GM23248 (cell line): ENCODE measurements around the gene SOWAHB.

ENCODE experiments used
- EZH2 ChIP-seq: fragments of 200-600 bp; sonication (generic); IDR thresholded peaks from 2 replicates; pipeline ENCODE4 v1.6.1; 2018; ENCODE audit warnings: antibody characterized with exemption, mild to moderate bottlenecking; ENCODE audit not compliant: insufficient read depth, poor library complexity, severe bottlenecking
- EZH2phosphoT487 ChIP-seq: fragments of 200-600 bp; sonication (generic); IDR thresholded peaks from 2 replicates; pipeline ENCODE4 v1.6.1; 2018; ENCODE audit warnings: antibody characterized with exemption, moderate library complexity, mild to moderate bottlenecking, low read depth; ENCODE audit not compliant: insufficient read depth

DNA sequence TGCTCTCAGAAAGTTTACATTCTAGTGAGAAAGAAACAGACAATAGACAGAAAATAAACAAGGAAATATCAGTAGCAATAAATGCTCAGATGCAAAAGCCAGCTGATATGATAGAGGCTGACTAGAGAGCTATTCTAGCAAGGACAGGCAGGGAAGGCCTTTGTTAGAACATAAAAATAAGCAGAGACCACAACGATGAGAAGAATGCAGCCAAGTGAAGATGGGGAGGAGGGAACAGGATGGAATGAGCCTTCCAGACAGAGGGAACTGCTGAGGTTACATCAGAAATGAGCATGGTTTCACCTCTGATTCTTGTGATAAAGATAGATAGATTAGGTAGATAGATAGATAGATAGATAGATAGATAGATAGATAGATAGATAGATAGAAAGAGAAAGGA, 7.6 kb upstream of the SOWAHB start:
- TF ChIP-seq EZH2: no peak
- TF ChIP-seq EZH2phosphoT487: no peak
